T-cell (primary cell): ENCODE data around the gene C4BPA. TPM values are rescaled to one million over a fixed set of nuclear protein-coding genes. Genes with fewer than 3 reads are reported as not detected.

Experiments
- ATAC-seq, 4 experiments: fragments of 200-7000 bp in 3 of 4; fragments of 150-1000 bp in 1 of 4; cut with Tn5 transposase; replicated peaks in 1 of 4; 1 replicate in 3 of 4; 2 replicates in 1 of 4; pipeline ENCODE4 v1.10.0; 2021; ENCODE audit warnings: moderate library complexity in 3 of 4, mild to moderate bottlenecking in 2 of 4, moderate number of reproducible peaks in 1 of 4
- CTCF ChIA-PET, 2 donors: fragments of 300-600 bp; sonication (Branson Sonifier 250); formaldehyde crosslinking; loops; one replicate each; lab custom pipeline; 2022; ENCODE audit warnings: antibody characterized with exemption in 2 of 2; lab: Charles Lee
- POLR2A ChIA-PET, 2 donors: fragments of 300-600 bp; sonication (Branson Sonifier 250); formaldehyde crosslinking; loops; one replicate each; lab custom pipeline; 2022; ENCODE audit warnings: antibody characterized with exemption in 2 of 2; lab: Charles Lee
- DNase-seq, 35 experiments: peaks; one replicate each; pipeline versions ENCODE4 v3.0.0 to v3.0.0-alpha.2; 2013 to 2023
- H3K27ac ChIP-seq: one replicate; pipeline ENCODE4 v1.5.1; 2013; ENCODE audit warnings: low read length
- H3K27me3 ChIP-seq, 2 experiments: replicated peaks in 1 of 2; 1 replicate in 1 of 2; 2 replicates in 1 of 2; pipeline versions ENCODE4 v1.6.1 to v1.7.0; 2013; ENCODE audit warnings: low read length in 1 of 2, mixed read lengths in 1 of 2; ENCODE audit not compliant: control insufficient read depth in 2 of 2, insufficient read depth in 2 of 2; ENCODE audit errors: extremely low read depth in 1 of 2
- H3K36me3 ChIP-seq, 2 donors: 1 replicate in 1 of 2; 2 replicates in 1 of 2; pipeline versions ENCODE4 v1.6.1 to v1.7.0; 2013; ENCODE audit warnings: low read length in 1 of 2; ENCODE audit not compliant: control insufficient read depth in 2 of 2, insufficient read depth in 1 of 2; ENCODE audit errors: extremely low read depth in 1 of 2
- H3K4me1 ChIP-seq, 2 experiments: 1 replicate in 1 of 2; 2 replicates in 1 of 2; pipeline versions ENCODE4 v1.6.1 to v1.7.0; 2013; ENCODE audit warnings: low read length in 2 of 2, mixed read lengths in 1 of 2; ENCODE audit not compliant: insufficient read depth in 2 of 2, control insufficient read depth in 1 of 2; ENCODE audit errors: extremely low read depth in 1 of 2
- H3K4me3 ChIP-seq, 2 donors: 1 replicate in 1 of 2; 2 replicates in 1 of 2; pipeline versions ENCODE4 v1.5.1 to v1.7.0; 2013; ENCODE audit warnings: mild to moderate bottlenecking in 2 of 2, low read length in 1 of 2, moderate library complexity in 1 of 2; ENCODE audit not compliant: control insufficient read depth in 1 of 2; ENCODE audit errors: extremely low read depth in 1 of 2
- H3K9me3 ChIP-seq: 2 replicates; pipeline ENCODE4 v1.7.0; 2013
- H3K27ac Mint-ChIP-seq, 2 donors: one replicate each; pipeline ENCODE4 v1.8.0; 2020 to 2021; ENCODE audit warnings: mild to moderate bottlenecking in 2 of 2, mixed read lengths in 2 of 2
- H3K27me3 Mint-ChIP-seq, 2 donors: one replicate each; pipeline ENCODE4 v1.8.0; 2021 to 2022; ENCODE audit warnings: mixed read lengths in 2 of 2
- H3K36me3 Mint-ChIP-seq: one replicate; pipeline ENCODE4 v1.8.0; 2021; ENCODE audit warnings: mixed read lengths
- H3K4me1 Mint-ChIP-seq, 3 donors: one replicate each; pipeline ENCODE4 v1.8.0; 2020 to 2022; ENCODE audit warnings: mixed read lengths in 3 of 3, mild to moderate bottlenecking in 1 of 3
- H3K4me3 Mint-ChIP-seq, 3 donors: one replicate each; pipeline ENCODE4 v1.8.0; 2020 to 2022; ENCODE audit warnings: mild to moderate bottlenecking in 3 of 3, mixed read lengths in 3 of 3, moderate library complexity in 3 of 3
- H3K9me3 Mint-ChIP-seq, 3 donors: one replicate each; pipeline ENCODE4 v1.8.0; 2020 to 2022; ENCODE audit warnings: mixed read lengths in 3 of 3
- WGBS: methylation state at CpG from one replicate; pipeline ENCODE4 v1.1.5; 2013; ENCODE audit warnings: missing lambda C conversion rate; ENCODE audit not compliant: insufficient coverage; 5-methylcytosine and 5-hydroxymethylcytosine counted together
- total RNA-seq, 35 experiments: library from RNA in 6 of 35; stranded (reverse) in 6 of 35; fragments of 120-200 nt in 1 of 35; gene quantifications; one replicate each; pipeline versions ENCODE4 v1.2.1 to v1.2.4 and lab custom pipeline; 2013 to 2026

The C4BPA gene
- total RNA-seq, 5 donors from 2014 or later (not counting 1 experiment from before 2014, with no cell fraction given): 0.60 to 0.72 (median 0.70) TPM; not detected in 2

- H3K9me3 Mint-ChIP-seq: no peaks in the 10 kb centered on the region
- no peak for ATAC-seq
- no peak overlapping the region for H3K27ac Mint-ChIP-seq
- H3K4me3 ChIP-seq: no peak overlapping the region
- WGBS: no CpG with 5 or more reads among the region's 3 CpGs
- peaks cover 4 to 12% of the 10 kb centered on the region in 2 experiments for H3K4me1 ChIP-seq
- no peak overlapping the region for H3K27ac ChIP-seq
- H3K27me3 ChIP-seq: peaks cover 0 to 4% of the 10 kb centered on the region in 2 experiments
- no peak for DNase-seq
- H3K36me3 ChIP-seq: no peaks in the 10 kb centered on the region
- POLR2A ChIA-PET: no interaction called here
- H3K27me3 Mint-ChIP-seq: peaks cover 3 to 27% of the 10 kb centered on the region in 2 donors
- H3K4me3 Mint-ChIP-seq: no peak overlapping the region
- H3K4me1 Mint-ChIP-seq: peaks cover 28 to 32% (median 31%) of the 10 kb centered on the region in 3 donors
- no peaks in the 10 kb centered on the region for H3K36me3 Mint-ChIP-seq
- no peaks in the 10 kb centered on the region for H3K9me3 ChIP-seq
- CTCF ChIA-PET: no interaction called here
Observed at GRCh38 chr1:207085887-207086286, 18.1 kb upstream of the C4BPA start.

GRCh38 chr1:207088161-207088560, 15.9 kb upstream of the C4BPA start:
- ChIA-PET CTCF (interaction anchor here in 1 of 2 donors (0.6 kb wide), 1 partner anchor 313 kb away, joined by 3 read pairs; no protein-coding TSS in a partner anchor), POLR2A (no interaction called here)
- Histone ChIP-seq H3K4me3 (no peak overlapping the region), H3K4me1 (peaks cover 4 to 12% of the 10 kb centered on the region in 2 experiments), H3K27me3 (peaks cover 0 to 4% of the 10 kb centered on the region in 2 experiments), H3K27ac (no peak overlapping the region), H3K9me3 (no peaks in the 10 kb centered on the region), H3K36me3 (no peaks in the 10 kb centered on the region)
- Mint-ChIP-seq H3K4me3 (peak overlapping the region in 1 of 3 donors; percentile 71), H3K4me1 (peaks cover 28 to 32% (median 31%) of the 10 kb centered on the region in 3 donors), H3K36me3 (no peaks in the 10 kb centered on the region), H3K27me3 (peaks cover 3 to 20% of the 10 kb centered on the region in 2 donors), H3K9me3 (no peaks in the 10 kb centered on the region), H3K27ac (no peak overlapping the region)
- WGBS: no CpG with 5 or more reads among the region's 2 CpGs
- DNase-seq: no peak
- no peak for ATAC-seq

- POLR2A ChIA-PET: interaction anchor here (0.6 to 0.7 kb wide), 2 partner anchors 62 to 264 kb away, joined by 3 to 4 read pairs; no protein-coding TSS in a partner anchor
- H3K27me3 Mint-ChIP-seq: peaks cover 3 to 16% of the 10 kb centered on the region in 2 donors
- DNase-seq (peak in 24 of 35 experiments; percentile 7 to 72 (median 28)), ATAC-seq (peak; percentile 41 to 96 (median 54))
- H3K36me3 Mint-ChIP-seq: no peaks in the 10 kb centered on the region
- no peaks in the 10 kb centered on the region for H3K36me3 ChIP-seq
- WGBS: 63% methylated on average over 6 of the region's 9 CpGs
- CTCF ChIA-PET: interaction anchor here in 1 of 2 donors (0.6 to 1.2 kb wide), 5 partner anchors 9 to 933 kb away, joined by 3 to 4 read pairs (median 3); no protein-coding TSS in a partner anchor
- peak within 1 kb of the TSS; percentile 20 to 52 for H3K4me3 ChIP-seq
- peak within 1 kb of the TSS; percentile 85 to 87 for H3K27ac Mint-ChIP-seq
- peaks cover 4 to 12% of the 10 kb centered on the region in 2 experiments for H3K4me1 ChIP-seq
- H3K9me3 ChIP-seq: no peaks in the 10 kb centered on the region
- H3K27ac ChIP-seq: no peak within 1 kb of the TSS
- H3K27me3 ChIP-seq: peaks cover 0 to 4% of the 10 kb centered on the region in 2 experiments
- H3K9me3 Mint-ChIP-seq: no peaks in the 10 kb centered on the region
- peak within 1 kb of the TSS; percentile 71 to 77 (median 77) for H3K4me3 Mint-ChIP-seq
- H3K4me1 Mint-ChIP-seq: peaks cover 28 to 32% (median 31%) of the 10 kb centered on the region in 3 donors
Observed at GRCh38 chr1:207088701-207089626, 15.1 kb upstream of the C4BPA start, which contains the start of gene C4BPB. C4BPB (plus strand) TSS chr1:207088860; CDS start chr1:207089532, 672 bp downstream.

GRCh38 chr1:207089627-207090355, 14.2 kb upstream of the C4BPA start:
- Histone ChIP-seq H3K36me3 (no peaks in the 10 kb centered on the region), H3K4me1 (peaks cover 4 to 11% of the 10 kb centered on the region in 2 experiments), H3K4me3 (peak overlapping the region; percentile 20 to 52), H3K27ac (no peak overlapping the region), H3K27me3 (peaks cover 0 to 4% of the 10 kb centered on the region in 2 experiments), H3K9me3 (no peaks in the 10 kb centered on the region)
- Mint-ChIP-seq H3K36me3 (no peaks in the 10 kb centered on the region), H3K4me3 (peak overlapping the region; percentile 71 to 77 (median 77)), H3K27ac (peak overlapping the region; percentile 85 to 87), H3K27me3 (peaks cover 0 to 7% of the 10 kb centered on the region in 2 donors), H3K9me3 (no peaks in the 10 kb centered on the region), H3K4me1 (peaks cover 25 to 27% (median 27%) of the 10 kb centered on the region in 3 donors)
- CTCF ChIA-PET: interaction anchor here in 1 of 2 donors (0.6 to 1.2 kb wide), 5 partner anchors 9 to 932 kb away, joined by 3 to 5 read pairs (median 3); no protein-coding TSS in a partner anchor
- POLR2A ChIA-PET: interaction anchor here (0.6 to 0.7 kb wide), 2 partner anchors 63 to 263 kb away, joined by 3 to 4 read pairs; no protein-coding TSS in a partner anchor
- DNase-seq: no peak
- peak in 1 of 4 experiments; percentile 50 for ATAC-seq
- WGBS: 92% methylated on average over 14 of the region's 17 CpGs

- Histone ChIP-seq H3K4me1 (peaks cover 4 to 9% of the 10 kb centered on the region in 2 experiments), H3K36me3 (no peaks in the 10 kb centered on the region), H3K9me3 (no peaks in the 10 kb centered on the region), H3K27me3 (no peaks in the 10 kb centered on the region), H3K4me3 (no peak overlapping the region), H3K27ac (no peak overlapping the region)
- POLR2A ChIA-PET: no interaction called here
- Mint-ChIP-seq H3K27ac (no peak overlapping the region), H3K36me3 (no peaks in the 10 kb centered on the region), H3K27me3 (peaks cover 0 to 6% of the 10 kb centered on the region in 2 donors), H3K4me3 (no peak overlapping the region), H3K4me1 (peaks cover 19 to 21% (median 21%) of the 10 kb centered on the region in 3 donors), H3K9me3 (no peaks in the 10 kb centered on the region)
- DNase-seq (no peak), ATAC-seq (no peak)
- CTCF ChIA-PET: interaction anchor here in 1 of 2 donors (0.5 kb wide), 1 partner anchor 429 kb away, joined by 5 read pairs; no protein-coding TSS in a partner anchor
- 100% methylated on average over 1 of the region's 4 CpGs for WGBS
Observed at GRCh38 chr1:207091200-207091908, 12.7 kb upstream of the C4BPA start.
